H1 (cell line): Measurements from ENCODE around the gene VWCE. TPM values are rescaled to one million over a fixed set of nuclear protein-coding genes. Genes with fewer than 3 reads are reported as not detected.

Experiments used
- BRCA1 ChIP-seq: IDR thresholded peaks from 2 replicates; pipeline ENCODE4 v1.6.1; 2012; ENCODE audit warnings: low read depth, low read length, improper control_type of control experiment
- CBX5 ChIP-seq: fragments of 300-800, 300-1000 bp; sonication (generic); IDR thresholded peaks from 2 replicates; pipeline ENCODE4 v1.7.1; 2016; ENCODE audit warnings: antibody characterized with exemption, low read length, low read depth
- CBX8 ChIP-seq: fragments of 300-800, 300-1000 bp; sonication (generic); IDR thresholded peaks from 2 replicates; pipeline ENCODE4 v1.7.1; 2016; ENCODE audit warnings: low read depth, low read length, borderline replicate concordance
- JUND ChIP-seq: IDR thresholded peaks from 2 replicates; pipeline ENCODE4 v1.6.1; 2011; ENCODE audit warnings: mild to moderate bottlenecking, improper control_type of control experiment, low read length
- KDM1A ChIP-seq: fragments of 200-600, 300-600 bp; sonication (generic); IDR thresholded peaks from 2 replicates; pipeline ENCODE4 v1.7.1; 2016; ENCODE audit warnings: mild to moderate bottlenecking, low read length, borderline replicate concordance
- MAFK ChIP-seq: IDR thresholded peaks from 2 replicates; pipeline ENCODE4 v1.6.1; 2012; ENCODE audit warnings: low read depth, mild to moderate bottlenecking, improper control_type of control experiment, low read length
- POLR2A ChIP-seq, 2 experiments: IDR thresholded peaks; 1 replicate in 1 of 2; 2 replicates in 1 of 2; pipeline ENCODE4 v1.6.1; 2011; ENCODE audit warnings: low read depth in 2 of 2, low read length in 2 of 2, mild to moderate bottlenecking in 2 of 2; ENCODE audit errors: control extremely low read depth in 1 of 2
- POLR2AphosphoS5 ChIP-seq: IDR thresholded peaks from 2 replicates; pipeline ENCODE4 v1.6.1; 2011; ENCODE audit warnings: low read depth, low read length
- SP2 ChIP-seq: IDR thresholded peaks from 2 replicates; pipeline ENCODE4 v1.6.1; 2012; ENCODE audit warnings: mild to moderate bottlenecking, low read length, inconsistent platforms
- SP4 ChIP-seq: IDR thresholded peaks from 2 replicates; pipeline ENCODE4 v1.6.1; 2012; ENCODE audit warnings: low read length, inconsistent platforms
- SRF ChIP-seq: IDR thresholded peaks from 2 replicates; pipeline ENCODE4 v1.6.1; 2011; ENCODE audit warnings: mild to moderate bottlenecking, low read depth, low read length, moderate library complexity
- TBP ChIP-seq: IDR thresholded peaks from 2 replicates; pipeline ENCODE4 v1.6.1; 2011; ENCODE audit warnings: low read depth, low read length, improper control_type of control experiment
- TEAD4 ChIP-seq: IDR thresholded peaks from 2 replicates; pipeline ENCODE4 v1.6.1; 2012; ENCODE audit warnings: low read depth, low read length, inconsistent platforms, mixed read lengths
- YY1 ChIP-seq: IDR thresholded peaks from 2 replicates; pipeline ENCODE4 v1.6.1; 2011; ENCODE audit warnings: low read depth, mild to moderate bottlenecking, low read length
- ZNF274 ChIP-seq: IDR thresholded peaks from 2 replicates; pipeline ENCODE4 v1.7.0; 2012; ENCODE audit warnings: low read length, borderline replicate concordance; ENCODE audit errors: extremely low read depth
- polyA plus RNA-seq, 7 experiments: library from polyadenylated mRNA; depleted of rRNA in 3 of 7; stranded (reverse) in 5 of 7; unstranded in 2 of 7; fragments of >200 nt in 5 of 7; fragments of 200-250 nt in 2 of 7; gene quantifications; 1 replicate in 5 of 7; 2 replicates in 1 of 7; 4 replicates in 1 of 7; pipeline versions ENCODE4 v1.2.1 to v1.2.3, GENCODE V29; 2011 to 2013; ENCODE audit warnings: missing spikeins in 2 of 7, mixed read lengths in 2 of 7
- total RNA-seq: library from RNA; stranded (reverse); fragmentation: NEBNext Ultra II Directional; extraction: Animal tissue kit (Norgen Biotek cat#: 25700); gene quantifications from 2 replicates; pipeline ENCODE4 v1.2.1, GENCODE V29; 2021
- TF ChIP-seq, protein P1 (sequence below): IDR thresholded peaks from 2 replicates; pipeline ENCODE4 v1.6.1; 2011; ENCODE audit warnings: low read length, improper control_type of control experiment

Gene VWCE
- total and polyA plus RNA-seq, 2 of the 8 experiments (the other 6 are each of a cell fraction or from before 2014, with no cell fraction given) = 9.5 to 12.3 TPM

DNA sequence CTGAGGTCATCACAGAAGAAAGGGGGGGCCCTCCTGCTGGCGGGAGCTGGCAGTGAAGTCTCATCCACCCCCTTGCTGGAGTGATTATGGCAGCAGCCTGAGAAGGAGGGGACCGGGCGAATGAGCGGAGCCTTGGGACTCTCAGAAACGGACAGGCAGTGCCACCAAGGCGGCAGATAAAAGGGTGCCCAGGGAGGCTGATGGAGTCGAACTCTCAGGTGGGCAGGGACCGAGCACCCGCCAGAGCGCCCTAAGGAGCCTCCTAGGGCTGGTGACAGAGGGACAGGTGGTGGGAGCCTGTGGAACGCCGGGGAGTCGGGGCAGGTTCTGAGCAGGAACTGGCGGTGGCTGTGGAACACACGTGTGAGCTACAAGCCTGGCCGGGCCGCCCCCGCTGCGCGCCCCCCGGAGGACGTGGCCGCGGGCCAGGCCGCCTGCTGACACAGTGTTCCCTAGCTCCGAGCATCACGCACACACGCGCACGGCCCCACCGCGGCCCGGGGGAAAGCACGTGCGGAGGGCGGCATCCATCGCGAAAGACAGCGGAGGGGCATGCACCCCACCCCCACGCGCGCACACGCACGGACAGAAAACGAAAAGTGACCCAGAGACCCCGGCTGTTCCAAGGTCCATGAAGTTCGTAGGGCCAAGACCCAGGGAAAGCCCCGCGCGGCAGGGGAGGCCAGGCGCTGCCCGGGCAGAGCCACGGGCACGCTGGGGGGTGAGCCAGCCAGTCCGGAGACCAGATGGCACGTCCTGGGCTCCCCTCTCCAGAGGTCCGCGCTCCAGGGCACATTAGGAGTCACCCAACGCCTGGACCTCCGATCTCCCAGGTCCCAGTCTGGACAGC is 1.0 kb downstream of the VWCE start (continued):
- TF ChIP-seq CBX8 = no peak
- TF ChIP-seq TBP = no peak
- no peak for TF ChIP-seq JUND
- TF ChIP-seq, protein P1, sequence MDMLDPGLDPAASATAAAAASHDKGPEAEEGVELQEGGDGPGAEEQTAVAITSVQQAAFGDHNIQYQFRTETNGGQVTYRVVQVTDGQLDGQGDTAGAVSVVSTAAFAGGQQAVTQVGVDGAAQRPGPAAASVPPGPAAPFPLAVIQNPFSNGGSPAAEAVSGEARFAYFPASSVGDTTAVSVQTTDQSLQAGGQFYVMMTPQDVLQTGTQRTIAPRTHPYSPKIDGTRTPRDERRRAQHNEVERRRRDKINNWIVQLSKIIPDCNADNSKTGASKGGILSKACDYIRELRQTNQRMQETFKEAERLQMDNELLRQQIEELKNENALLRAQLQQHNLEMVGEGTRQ = no peak
- TF ChIP-seq SP4 = no peak
- TF ChIP-seq ZNF274 = no peak
- no peak for TF ChIP-seq KDM1A
- 0 out of 2 replicates have a peak, but pooled peaks have one; percentile 3 for TF ChIP-seq YY1
- TF ChIP-seq TEAD4 = no peak
- no peak for TF ChIP-seq MAFK
- TF ChIP-seq POLR2A (IDR thresholded peaks at IDR 0.05; ENCODE audit: control extremely low read depth in 1 of 2, low read depth in 2 of 2, low read length in 2 of 2) = no peak; a peak in 1 of 3 replicates
- TF ChIP-seq CBX5 = no peak
- no peak for TF ChIP-seq BRCA1
- TF ChIP-seq SRF = no peak
- TF ChIP-seq SP2 = no peak
- TF ChIP-seq POLR2AphosphoS5 = no peak
- TF ChIP-seq, all 59 proteins: peak for 6
